SK-N-SH treated with all-trans-retinoic acid at 6 μM for 48 hours (cell line): ENCODE results near the gene DPF3.

Experiments
- ATAC-seq: fragments of 200-7000 bp; cut with Tn5 transposase; 3 replicates; pipeline ENCODE4 v1.9.1; 2020; ENCODE audit warnings: mild to moderate bottlenecking, moderate library complexity
- BACH2 ChIP-seq: fragments of 250-450 bp; sonication (Bioruptor Pico); IDR thresholded peaks from 2 replicates; pipeline ENCODE4 v1.9.0; 2021; ENCODE audit warnings: mild to moderate bottlenecking, borderline replicate concordance
- CSDC2 ChIP-seq: fragments of 250-450 bp; sonication (Bioruptor Pico); IDR thresholded peaks from 2 replicates; pipeline ENCODE4 v1.5.0; 2020; ENCODE audit warnings: mild to moderate bottlenecking, moderate library complexity
- CSRNP3 ChIP-seq: fragments of 250-450 bp; sonication (Bioruptor Pico); IDR thresholded peaks from 2 replicates; pipeline ENCODE4 v1.5.1; 2021; ENCODE audit warnings: mild to moderate bottlenecking, moderate library complexity
- ESRRG ChIP-seq: fragments of 250-450 bp; sonication (Bioruptor Pico); IDR thresholded peaks from 2 replicates; pipeline ENCODE4 v1.6.1; 2021; ENCODE audit warnings: mild to moderate bottlenecking
- GLIS3 ChIP-seq: fragments of 250-450 bp; sonication (Bioruptor Pico); IDR thresholded peaks from 2 replicates; pipeline ENCODE4 v1.5.0; 2020; ENCODE audit warnings: mild to moderate bottlenecking, moderate library complexity
- ISL1 ChIP-seq: fragments of 250-450 bp; sonication (Bioruptor Pico); IDR thresholded peaks from 2 replicates; pipeline ENCODE4 v2.1.2; 2022; ENCODE audit warnings: mild to moderate bottlenecking, moderate library complexity
- OSR1 ChIP-seq: fragments of 250-450 bp; sonication (Bioruptor Pico); IDR thresholded peaks from 2 replicates; pipeline ENCODE4 v1.8.0; 2022; ENCODE audit warnings: moderate library complexity, mild to moderate bottlenecking, inconsistent platforms
- PPARA ChIP-seq: fragments of 250-450 bp; sonication (Bioruptor Pico); IDR thresholded peaks from 2 replicates; pipeline ENCODE4 v1.5.0; 2020; ENCODE audit warnings: mild to moderate bottlenecking, borderline replicate concordance
- RARB ChIP-seq: fragments of 250-450 bp; sonication (Bioruptor Pico); IDR thresholded peaks from 2 replicates; pipeline ENCODE4 v1.8.0; 2021; ENCODE audit warnings: mild to moderate bottlenecking, moderate library complexity
- SNAI2 ChIP-seq: fragments of 250-450 bp; sonication (Bioruptor Pico); IDR thresholded peaks from 2 replicates; pipeline ENCODE4 v1.5.0; 2020; ENCODE audit warnings: mild to moderate bottlenecking, moderate library complexity
- TCF4 ChIP-seq: fragments of 250-450 bp; sonication (Bioruptor Pico); IDR thresholded peaks from 2 replicates; pipeline ENCODE4 v1.8.0; 2021; ENCODE audit warnings: mild to moderate bottlenecking, moderate library complexity, borderline replicate concordance
- TOX ChIP-seq: fragments of 250-450 bp; sonication (Bioruptor Pico); IDR thresholded peaks from 2 replicates; pipeline ENCODE4 v1.8.0; 2021; ENCODE audit warnings: mild to moderate bottlenecking, moderate library complexity, borderline replicate concordance
- ZC3H10 ChIP-seq: fragments of 250-450 bp; sonication (Bioruptor Pico); IDR thresholded peaks from 2 replicates; pipeline ENCODE4 v1.5.1; 2021; ENCODE audit warnings: mild to moderate bottlenecking, moderate library complexity
- ZFP3 ChIP-seq: fragments of 250-450 bp; sonication (Bioruptor Pico); IDR thresholded peaks from 2 replicates; pipeline ENCODE4 v1.5.0; 2020; ENCODE audit warnings: mild to moderate bottlenecking, moderate library complexity
- ZFP30 ChIP-seq: fragments of 450-650 bp; formaldehyde crosslinking; IDR thresholded peaks from 2 replicates; pipeline ENCODE4 v1.5.0; 2022; ENCODE audit warnings: mild to moderate bottlenecking, moderate library complexity
- ZNF70 ChIP-seq: fragments of 450-650 bp; formaldehyde crosslinking; IDR thresholded peaks from 2 replicates; pipeline ENCODE4 v1.5.0; 2020; ENCODE audit warnings: mild to moderate bottlenecking, moderate library complexity
- ZNF8 ChIP-seq: fragments of 450-650 bp; formaldehyde crosslinking; IDR thresholded peaks from 2 replicates; pipeline ENCODE4 v1.5.0; 2020; ENCODE audit warnings: mild to moderate bottlenecking, moderate library complexity
- TF ChIP-seq, protein P1 (sequence below): fragments of 250-450 bp; sonication (Bioruptor Pico); IDR thresholded peaks from 2 replicates; pipeline ENCODE4 v1.8.0; 2020; ENCODE audit warnings: mild to moderate bottlenecking, moderate library complexity, borderline replicate concordance
- TF ChIP-seq, protein P2 (sequence below): fragments of 250-450 bp; sonication (Bioruptor Pico); IDR thresholded peaks from 2 replicates; pipeline ENCODE4 v1.5.1; 2020; ENCODE audit warnings: low read depth, mild to moderate bottlenecking, moderate library complexity
- TF ChIP-seq, protein P3 (sequence below): fragments of 250-450 bp; sonication (Bioruptor Pico); IDR thresholded peaks from 2 replicates; pipeline ENCODE4 v1.8.0; 2021; ENCODE audit warnings: low read depth, mild to moderate bottlenecking, moderate library complexity, borderline replicate concordance
- TF ChIP-seq, protein P4 (sequence below): fragments of 250-450 bp; sonication (Bioruptor Pico); IDR thresholded peaks from 2 replicates; pipeline ENCODE4 v1.5.0; 2020; ENCODE audit warnings: mild to moderate bottlenecking, moderate library complexity

DPF3 gene

DNA sequence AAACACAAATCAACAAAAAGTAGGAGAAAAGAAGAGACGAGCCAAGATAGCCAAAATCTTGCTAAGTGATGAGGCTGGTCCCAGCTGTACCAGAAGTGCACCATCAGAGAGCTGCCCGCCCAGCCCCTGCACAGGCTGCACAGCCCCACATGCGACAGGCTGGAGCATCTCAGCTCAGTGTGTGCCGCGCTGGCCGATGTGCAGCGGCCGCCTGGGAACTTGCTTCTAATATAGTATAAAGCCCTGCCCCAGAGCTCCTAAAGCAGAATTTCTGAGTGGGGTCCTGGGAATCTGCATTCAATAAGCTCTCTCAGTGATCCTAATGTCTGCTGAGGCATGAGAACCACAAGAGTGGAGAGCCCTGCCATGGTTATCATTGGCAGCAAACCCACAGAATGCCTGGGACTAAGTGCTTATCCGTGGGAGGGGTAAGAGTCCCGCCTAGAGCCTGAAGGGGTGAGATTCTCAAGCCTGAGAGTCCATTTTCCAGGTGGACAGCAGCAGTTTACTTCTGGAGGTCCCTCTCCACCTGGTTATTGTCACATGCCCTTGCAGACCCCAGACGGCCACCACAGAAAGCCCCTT is 171.6 kb downstream of the DPF3 start:
- no peak for ATAC-seq
- TF ChIP-seq TCF4, result no peak
- TF ChIP-seq ZNF8, result no peak
- TF ChIP-seq, protein P1, sequence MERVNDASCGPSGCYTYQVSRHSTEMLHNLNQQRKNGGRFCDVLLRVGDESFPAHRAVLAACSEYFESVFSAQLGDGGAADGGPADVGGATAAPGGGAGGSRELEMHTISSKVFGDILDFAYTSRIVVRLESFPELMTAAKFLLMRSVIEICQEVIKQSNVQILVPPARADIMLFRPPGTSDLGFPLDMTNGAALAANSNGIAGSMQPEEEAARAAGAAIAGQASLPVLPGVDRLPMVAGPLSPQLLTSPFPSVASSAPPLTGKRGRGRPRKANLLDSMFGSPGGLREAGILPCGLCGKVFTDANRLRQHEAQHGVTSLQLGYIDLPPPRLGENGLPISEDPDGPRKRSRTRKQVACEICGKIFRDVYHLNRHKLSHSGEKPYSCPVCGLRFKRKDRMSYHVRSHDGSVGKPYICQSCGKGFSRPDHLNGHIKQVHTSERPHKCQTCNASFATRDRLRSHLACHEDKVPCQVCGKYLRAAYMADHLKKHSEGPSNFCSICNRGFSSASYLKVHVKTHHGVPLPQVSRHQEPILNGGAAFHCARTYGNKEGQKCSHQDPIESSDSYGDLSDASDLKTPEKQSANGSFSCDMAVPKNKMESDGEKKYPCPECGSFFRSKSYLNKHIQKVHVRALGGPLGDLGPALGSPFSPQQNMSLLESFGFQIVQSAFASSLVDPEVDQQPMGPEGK (CRISPR knock-in tag), result no peak
- no peak for TF ChIP-seq CSDC2 (CRISPR knock-in tag)
- TF ChIP-seq, protein P2, sequence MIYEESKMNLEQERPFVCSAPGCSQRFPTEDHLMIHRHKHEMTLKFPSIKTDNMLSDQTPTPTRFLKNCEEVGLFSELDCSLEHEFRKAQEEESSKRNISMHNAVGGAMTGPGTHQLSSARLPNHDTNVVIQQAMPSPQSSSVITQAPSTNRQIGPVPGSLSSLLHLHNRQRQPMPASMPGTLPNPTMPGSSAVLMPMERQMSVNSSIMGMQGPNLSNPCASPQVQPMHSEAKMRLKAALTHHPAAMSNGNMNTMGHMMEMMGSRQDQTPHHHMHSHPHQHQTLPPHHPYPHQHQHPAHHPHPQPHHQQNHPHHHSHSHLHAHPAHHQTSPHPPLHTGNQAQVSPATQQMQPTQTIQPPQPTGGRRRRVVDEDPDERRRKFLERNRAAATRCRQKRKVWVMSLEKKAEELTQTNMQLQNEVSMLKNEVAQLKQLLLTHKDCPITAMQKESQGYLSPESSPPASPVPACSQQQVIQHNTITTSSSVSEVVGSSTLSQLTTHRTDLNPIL (CRISPR knock-in tag), result no peak
- TF ChIP-seq ZNF70 (CRISPR knock-in tag), result no peak
- no peak for TF ChIP-seq RARB
- TF ChIP-seq, protein P3, sequence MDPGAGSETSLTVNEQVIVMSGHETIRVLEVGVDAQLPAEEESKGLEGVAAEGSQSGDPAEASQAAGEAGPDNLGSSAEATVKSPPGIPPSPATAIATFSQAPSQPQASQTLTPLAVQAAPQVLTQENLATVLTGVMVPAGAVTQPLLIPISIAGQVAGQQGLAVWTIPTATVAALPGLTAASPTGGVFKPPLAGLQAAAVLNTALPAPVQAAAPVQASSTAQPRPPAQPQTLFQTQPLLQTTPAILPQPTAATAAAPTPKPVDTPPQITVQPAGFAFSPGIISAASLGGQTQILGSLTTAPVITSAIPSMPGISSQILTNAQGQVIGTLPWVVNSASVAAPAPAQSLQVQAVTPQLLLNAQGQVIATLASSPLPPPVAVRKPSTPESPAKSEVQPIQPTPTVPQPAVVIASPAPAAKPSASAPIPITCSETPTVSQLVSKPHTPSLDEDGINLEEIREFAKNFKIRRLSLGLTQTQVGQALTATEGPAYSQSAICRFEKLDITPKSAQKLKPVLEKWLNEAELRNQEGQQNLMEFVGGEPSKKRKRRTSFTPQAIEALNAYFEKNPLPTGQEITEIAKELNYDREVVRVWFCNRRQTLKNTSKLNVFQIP, result no peak
- no peak for TF ChIP-seq ZFP30 (CRISPR knock-in tag)
- TF ChIP-seq ZC3H10 (CRISPR knock-in tag), result no peak
- TF ChIP-seq PPARA (CRISPR knock-in tag), result no peak
- no peak for TF ChIP-seq CSRNP3
- no peak for TF ChIP-seq ISL1 (CRISPR knock-in tag)
- no peak for TF ChIP-seq ESRRG
- no peak for TF ChIP-seq OSR1 (CRISPR knock-in tag)
- no peak for TF ChIP-seq ZFP3
- TF ChIP-seq TOX (CRISPR knock-in tag), result no peak
- no peak for TF ChIP-seq GLIS3 (CRISPR knock-in tag)

DNA sequence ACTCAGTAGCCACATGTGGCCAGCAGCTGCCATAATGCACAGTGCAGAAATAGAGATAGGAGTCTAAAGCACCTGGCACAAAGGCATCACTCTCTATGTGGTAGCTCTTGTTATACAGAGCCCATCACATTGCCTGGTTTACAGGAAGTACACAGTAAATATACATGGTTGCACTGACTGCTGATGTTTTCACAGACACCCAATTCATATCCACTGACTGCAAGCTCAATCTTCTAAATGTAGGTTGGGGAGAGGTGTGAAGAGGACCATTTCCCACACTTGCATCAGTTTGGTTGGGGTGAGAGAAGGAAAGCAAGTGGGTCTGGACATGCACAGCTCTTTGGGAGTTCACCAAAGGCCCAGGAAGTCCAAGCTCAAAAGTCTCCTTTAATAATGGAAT is 172.8 kb downstream of the DPF3 start:
- TF ChIP-seq ZFP30 (CRISPR knock-in tag), result no peak
- no peak for TF ChIP-seq ZNF70 (CRISPR knock-in tag)
- no peak for TF ChIP-seq ZC3H10 (CRISPR knock-in tag)
- TF ChIP-seq, protein P4, sequence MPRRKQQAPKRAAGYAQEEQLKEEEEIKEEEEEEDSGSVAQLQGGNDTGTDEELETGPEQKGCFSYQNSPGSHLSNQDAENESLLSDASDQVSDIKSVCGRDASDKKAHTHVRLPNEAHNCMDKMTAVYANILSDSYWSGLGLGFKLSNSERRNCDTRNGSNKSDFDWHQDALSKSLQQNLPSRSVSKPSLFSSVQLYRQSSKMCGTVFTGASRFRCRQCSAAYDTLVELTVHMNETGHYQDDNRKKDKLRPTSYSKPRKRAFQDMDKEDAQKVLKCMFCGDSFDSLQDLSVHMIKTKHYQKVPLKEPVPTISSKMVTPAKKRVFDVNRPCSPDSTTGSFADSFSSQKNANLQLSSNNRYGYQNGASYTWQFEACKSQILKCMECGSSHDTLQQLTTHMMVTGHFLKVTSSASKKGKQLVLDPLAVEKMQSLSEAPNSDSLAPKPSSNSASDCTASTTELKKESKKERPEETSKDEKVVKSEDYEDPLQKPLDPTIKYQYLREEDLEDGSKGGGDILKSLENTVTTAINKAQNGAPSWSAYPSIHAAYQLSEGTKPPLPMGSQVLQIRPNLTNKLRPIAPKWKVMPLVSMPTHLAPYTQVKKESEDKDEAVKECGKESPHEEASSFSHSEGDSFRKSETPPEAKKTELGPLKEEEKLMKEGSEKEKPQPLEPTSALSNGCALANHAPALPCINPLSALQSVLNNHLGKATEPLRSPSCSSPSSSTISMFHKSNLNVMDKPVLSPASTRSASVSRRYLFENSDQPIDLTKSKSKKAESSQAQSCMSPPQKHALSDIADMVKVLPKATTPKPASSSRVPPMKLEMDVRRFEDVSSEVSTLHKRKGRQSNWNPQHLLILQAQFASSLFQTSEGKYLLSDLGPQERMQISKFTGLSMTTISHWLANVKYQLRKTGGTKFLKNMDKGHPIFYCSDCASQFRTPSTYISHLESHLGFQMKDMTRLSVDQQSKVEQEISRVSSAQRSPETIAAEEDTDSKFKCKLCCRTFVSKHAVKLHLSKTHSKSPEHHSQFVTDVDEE (CRISPR knock-in tag), result no peak
- no peak for TF ChIP-seq ESRRG
- no peak for TF ChIP-seq TCF4
- no peak for TF ChIP-seq OSR1 (CRISPR knock-in tag)
- no peak for TF ChIP-seq ZNF8
- no peak for TF ChIP-seq BACH2 (CRISPR knock-in tag)
- TF ChIP-seq GLIS3 (CRISPR knock-in tag), result no peak
- no peak for TF ChIP-seq SNAI2
- TF ChIP-seq, protein P3, result no peak
- no peak for TF ChIP-seq ZFP3
- no peak for ATAC-seq
